IMR-90 (cell line): ENCODE measurements around the gene SETDB1.

Source experiments
- CTCF ChIP-seq: conservative IDR thresholded peaks from 2 replicates; pipeline ENCODE4 v1.5.1; 2012; ENCODE audit warnings: mild to moderate bottlenecking, low read depth, low read length, improper control_type of control experiment
- ELK1 ChIP-seq: fragments of 150-350 bp; IDR thresholded peaks from 2 replicates; pipeline ENCODE4 v1.6.1; 2016; ENCODE audit warnings: low read depth, mild to moderate bottlenecking, low read length, moderate library complexity, borderline replicate concordance
- FOS ChIP-seq: fragments of 150-350 bp; IDR thresholded peaks from 2 replicates; pipeline ENCODE4 v1.6.1; 2016; ENCODE audit warnings: low read depth, low read length
- RAD21 ChIP-seq: IDR thresholded peaks from 2 replicates; pipeline ENCODE4 v1.6.1; 2012; ENCODE audit warnings: low read length, improper control_type of control experiment
- RFX5 ChIP-seq: IDR thresholded peaks from 2 replicates; pipeline ENCODE4 v1.8.0; 2012; ENCODE audit warnings: low read depth, mild to moderate bottlenecking, low read length, moderate library complexity

- TF ChIP-seq ELK1 (no peak), CTCF (no peak), RAD21 (no peak), FOS (no peak), RFX5 (no peak)
These were observed 55.9 kb downstream of the SETDB1 start, which contains the start of gene ANXA9 for GRCh38 chr1:150981805-150982712.
